VCaP (cell line): Measurements from ENCODE around the gene AQP1.

Experiments
- H3K27ac ChIP-seq: fragments of 450-650 bp; 2 replicates; pipeline ENCODE4 v1.5.1; 2017
- TF ChIP-seq, protein P1 (sequence below): fragments of 450-650 bp; conservative IDR thresholded peaks from 2 replicates; pipeline ENCODE4 v1.5.1; 2017; ENCODE audit warnings: mild to moderate bottlenecking, moderate library complexity

Gene AQP1

GRCh38 chr7:30916767-30917166 lies 5.1 kb downstream of the AQP1 start:
- TF ChIP-seq, protein P1, sequence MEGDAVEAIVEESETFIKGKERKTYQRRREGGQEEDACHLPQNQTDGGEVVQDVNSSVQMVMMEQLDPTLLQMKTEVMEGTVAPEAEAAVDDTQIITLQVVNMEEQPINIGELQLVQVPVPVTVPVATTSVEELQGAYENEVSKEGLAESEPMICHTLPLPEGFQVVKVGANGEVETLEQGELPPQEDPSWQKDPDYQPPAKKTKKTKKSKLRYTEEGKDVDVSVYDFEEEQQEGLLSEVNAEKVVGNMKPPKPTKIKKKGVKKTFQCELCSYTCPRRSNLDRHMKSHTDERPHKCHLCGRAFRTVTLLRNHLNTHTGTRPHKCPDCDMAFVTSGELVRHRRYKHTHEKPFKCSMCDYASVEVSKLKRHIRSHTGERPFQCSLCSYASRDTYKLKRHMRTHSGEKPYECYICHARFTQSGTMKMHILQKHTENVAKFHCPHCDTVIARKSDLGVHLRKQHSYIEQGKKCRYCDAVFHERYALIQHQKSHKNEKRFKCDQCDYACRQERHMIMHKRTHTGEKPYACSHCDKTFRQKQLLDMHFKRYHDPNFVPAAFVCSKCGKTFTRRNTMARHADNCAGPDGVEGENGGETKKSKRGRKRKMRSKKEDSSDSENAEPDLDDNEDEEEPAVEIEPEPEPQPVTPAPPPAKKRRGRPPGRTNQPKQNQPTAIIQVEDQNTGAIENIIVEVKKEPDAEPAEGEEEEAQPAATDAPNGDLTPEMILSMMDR: no peak
- no peak overlapping the region for H3K27ac ChIP-seq

DNA sequence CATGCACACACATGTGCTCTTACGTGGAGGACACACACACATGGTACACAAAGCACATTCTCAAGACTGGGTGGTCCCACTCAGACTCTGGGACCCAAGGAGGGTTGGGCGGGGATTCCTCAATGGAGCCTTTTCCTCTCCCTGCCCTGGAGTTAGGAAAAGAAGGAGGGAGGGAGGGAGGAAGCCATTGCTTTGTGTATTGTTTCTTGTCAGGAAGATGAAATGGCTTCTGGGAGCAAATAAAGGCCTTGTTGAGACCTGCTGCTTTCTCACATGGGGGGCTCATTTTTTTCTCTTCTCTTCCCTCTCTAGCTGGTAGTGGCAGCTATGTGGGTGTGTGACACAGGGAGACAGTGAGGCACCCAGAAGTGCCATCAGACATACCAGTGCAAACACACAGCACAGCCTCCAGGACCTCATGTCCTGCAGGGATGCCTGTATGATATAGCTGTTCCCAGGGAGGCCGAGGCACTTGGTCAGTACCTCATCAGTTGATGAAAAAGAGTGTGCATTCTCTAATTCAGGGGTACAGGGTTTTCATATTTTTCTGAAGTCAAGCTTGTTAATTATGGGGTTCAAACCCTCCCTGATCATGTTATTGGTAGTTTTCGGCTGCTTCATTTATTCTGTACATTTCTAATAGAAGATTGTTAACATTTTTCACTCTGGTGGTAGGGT lies 5.7 kb downstream of the AQP1 start:
- no peak overlapping the region for H3K27ac ChIP-seq
- TF ChIP-seq, protein P1: no peak

- H3K27ac ChIP-seq: no peak overlapping the region
These were observed 7.0 kb downstream of the AQP1 start for GRCh38 chr7:30918676-30919075.

GRCh38 chr7:30920021-30920583 lies 8.4 kb downstream of the AQP1 start:
- TF ChIP-seq, protein P1: no peak
- H3K27ac ChIP-seq: no peak overlapping the region

More at GRCh38 chr7:30918676-30919075, 7.0 kb downstream of the AQP1 start:
- TF ChIP-seq, protein P1: no peak

DNA sequence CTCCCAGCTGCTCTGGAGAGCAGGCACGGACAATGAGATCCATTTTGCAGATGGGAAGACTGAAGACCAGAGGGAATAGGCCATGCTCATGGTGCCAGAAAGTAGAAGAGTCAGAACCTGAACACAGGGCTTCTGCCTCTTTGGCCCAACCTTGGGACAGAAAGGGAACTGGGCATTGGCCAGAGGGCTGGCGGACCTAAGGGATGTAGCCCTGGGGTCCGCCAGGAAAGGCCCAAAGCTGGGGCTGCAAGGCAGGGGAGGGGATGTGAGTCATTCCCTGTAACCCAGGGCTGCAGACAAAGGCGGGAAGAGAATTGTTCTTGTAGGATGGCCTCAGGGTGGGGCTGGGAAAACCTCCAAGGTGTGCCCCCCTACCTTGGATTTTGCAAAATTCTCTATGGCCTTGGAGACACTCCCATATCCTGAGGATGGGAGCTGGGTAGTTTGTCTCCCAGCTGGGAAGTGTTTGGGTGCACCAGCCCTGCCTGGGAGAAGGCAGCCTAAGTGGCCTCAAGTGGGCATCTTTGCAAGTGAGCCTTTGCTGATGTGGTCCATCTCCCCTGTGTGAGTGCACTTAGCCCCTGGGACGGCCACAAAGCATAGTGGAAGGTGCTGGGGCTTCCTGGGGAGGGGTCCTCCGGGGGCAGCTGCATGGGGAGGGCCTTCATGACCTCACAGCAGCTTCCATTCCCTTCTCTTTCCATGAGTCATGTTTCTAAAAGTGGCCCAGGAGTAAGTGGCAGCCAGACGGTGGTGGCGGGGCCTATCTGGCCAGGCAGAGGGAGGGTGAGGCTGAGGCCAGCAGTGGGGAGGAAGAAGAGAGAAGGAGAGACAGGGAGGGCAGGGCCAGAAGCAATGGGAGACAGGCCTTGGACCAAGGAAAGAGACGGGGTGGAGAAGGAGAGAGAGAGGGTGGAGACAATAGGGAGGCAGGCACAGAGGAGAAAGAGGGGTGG lies 9.2 kb downstream of the AQP1 start:
- H3K27ac ChIP-seq: no peak overlapping the region
- TF ChIP-seq, protein P1: no peak

DNA sequence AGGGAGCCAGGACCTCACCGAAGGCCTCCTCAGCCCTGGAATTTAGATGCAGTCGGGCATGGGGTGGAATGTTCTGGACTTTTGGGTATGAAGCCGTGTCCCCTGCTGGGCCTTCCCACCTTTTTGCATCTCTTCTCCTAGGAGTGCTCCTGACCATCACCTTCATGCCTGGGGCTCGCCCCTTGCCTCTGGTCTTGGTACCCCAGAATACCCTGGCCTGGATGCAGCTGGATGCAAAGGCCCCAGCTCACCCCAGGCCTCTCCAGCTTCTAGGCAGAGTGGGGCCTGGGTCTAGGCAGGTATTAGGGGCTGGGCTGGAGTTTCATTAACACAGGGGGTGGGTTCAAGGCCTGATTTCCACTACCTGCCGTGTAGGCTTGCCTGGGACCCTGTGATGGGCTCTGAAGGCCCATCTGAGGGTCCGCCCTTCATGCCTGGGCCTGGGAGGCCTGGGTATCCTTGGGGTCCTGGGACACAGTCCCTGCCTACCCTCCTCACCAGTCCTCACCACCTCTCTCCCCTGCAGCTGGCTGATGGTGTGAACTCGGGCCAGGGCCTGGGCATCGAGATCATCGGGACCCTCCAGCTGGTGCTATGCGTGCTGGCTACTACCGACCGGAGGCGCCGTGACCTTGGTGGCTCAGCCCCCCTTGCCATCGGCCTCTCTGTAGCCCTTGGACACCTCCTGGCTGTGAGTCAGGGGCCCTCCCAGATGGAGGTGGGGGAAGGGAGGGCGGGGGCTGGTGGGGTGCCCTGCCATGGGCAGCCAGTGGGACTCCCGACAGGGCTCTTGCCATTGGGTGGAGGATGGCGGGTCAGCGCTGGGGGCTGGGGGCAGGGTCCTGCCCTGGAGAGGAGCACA lies 10.1 kb downstream of the AQP1 start:
- H3K27ac ChIP-seq: no peak overlapping the region
- TF ChIP-seq, protein P1: no peak
